Endothelial cell of umbilical vein (primary cell): Measurements from ENCODE around the gene BIN1. TPM values are rescaled to one million over a fixed set of nuclear protein-coding genes. Genes with fewer than 3 reads are reported as not detected.

Experiments
- BruUV-seq: library from RNA; stranded (reverse); fragments of 400-500 nt; replicated peaks from 2 replicates; lab custom pipeline; 2021; lab: Mats Ljungman, UMichigan
- CTCF ChIA-PET: fragments of 300-600, 350-600 bp; sonication (Branson Sonifier 250); formaldehyde crosslinking; loops from one replicate; lab custom pipeline; 2021; ENCODE audit warnings: antibody characterized with exemption, inconsistent platforms; lab: Charles Lee
- POLR2A ChIA-PET: fragments of 300-600, 350-600 bp; sonication (Branson Sonifier 250); formaldehyde crosslinking; loops from one replicate; lab custom pipeline; 2021; ENCODE audit warnings: antibody characterized with exemption, inconsistent platforms; lab: Charles Lee
- DNase-seq: peaks from one replicate; pipeline ENCODE4 v3.0.0-alpha.2; 2011; ENCODE audit warnings: low read depth, low spot score
- FAIRE-seq: peaks from 2 replicates; lab custom pipeline; 2011; peaks lifted over from hg19 to GRCh38; lab: Jason Lieb, UNC
- H2AFZ ChIP-seq: 2 replicates; pipeline ENCODE4 v1.6.0; 2012; ENCODE audit warnings: low read depth, low read length, control low read depth, inconsistent platforms
- H3K27ac ChIP-seq: 2 replicates; pipeline ENCODE4 v1.5.1; 2011; ENCODE audit warnings: low read depth, mild to moderate bottlenecking, control low read depth, low read length, moderate library complexity; ENCODE audit not compliant: insufficient read depth
- H3K27me3 ChIP-seq, 2 experiments: 2 replicates each; pipeline versions ENCODE4 v1.6.0 to v1.6.1; 2011; ENCODE audit warnings: low read length in 2 of 2, mixed read lengths in 1 of 2; ENCODE audit not compliant: control insufficient read depth in 2 of 2, insufficient read depth in 2 of 2
- H3K36me3 ChIP-seq, 2 experiments: 2 replicates in 1 of 2; 3 replicates in 1 of 2; pipeline ENCODE4 v1.5.1; 2011; ENCODE audit warnings: low read length in 2 of 2, mild to moderate bottlenecking in 1 of 2, moderate library complexity in 1 of 2; ENCODE audit not compliant: control insufficient read depth in 2 of 2, insufficient read depth in 2 of 2; ENCODE audit errors: extremely low read depth in 1 of 2
- H3K4me1 ChIP-seq: 3 replicates; pipeline ENCODE4 v1.5.1; 2011; ENCODE audit warnings: mild to moderate bottlenecking, low read length; ENCODE audit not compliant: control insufficient read depth, insufficient read depth; ENCODE audit errors: extremely low read depth
- H3K4me2 ChIP-seq: 2 replicates; pipeline ENCODE4 v1.6.1; 2011; ENCODE audit warnings: low read length, control low read depth, mixed read lengths; ENCODE audit not compliant: insufficient read depth
- H3K4me3 ChIP-seq, 3 experiments: fragments of 200-600 bp in 1 of 3; sonication (generic), shearing (Covaris generic) in 1 of 3; replicated peaks in 1 of 3; 2 replicates each; pipeline ENCODE4 v1.5.1; 2011 to 2016; ENCODE audit warnings: control low read depth in 3 of 3, low read length in 3 of 3, mild to moderate bottlenecking in 2 of 3, inconsistent platforms in 1 of 3, low read depth in 1 of 3, moderate library complexity in 1 of 3; ENCODE audit not compliant: insufficient read depth in 1 of 3
- H3K79me2 ChIP-seq: 2 replicates; pipeline ENCODE4 v1.6.0; 2012; ENCODE audit warnings: low read length, inconsistent platforms; ENCODE audit not compliant: control insufficient read depth, insufficient read depth
- H3K9ac ChIP-seq: replicated peaks from 2 replicates; pipeline ENCODE3; 2011; ENCODE audit warnings: low read length, control low read depth; ENCODE audit not compliant: insufficient read depth; ENCODE audit errors: extremely low read depth
- H3K9me1 ChIP-seq: replicated peaks from 3 replicates; pipeline ENCODE4 v1.6.0; 2011; ENCODE audit warnings: mild to moderate bottlenecking, low read length; ENCODE audit not compliant: control insufficient read depth, insufficient read depth; ENCODE audit errors: extremely low read depth
- H3K9me3 ChIP-seq: replicated peaks from 2 replicates; pipeline ENCODE4 v1.5.1; 2012; ENCODE audit warnings: low read length, inconsistent platforms; ENCODE audit not compliant: control insufficient read depth, insufficient read depth
- H4K20me1 ChIP-seq: replicated peaks from 2 replicates; pipeline ENCODE3; 2011; ENCODE audit warnings: mild to moderate bottlenecking, low read length; ENCODE audit not compliant: control insufficient read depth, insufficient read depth; ENCODE audit errors: extremely low read depth
- EZH2 ChIP-seq: IDR thresholded peaks from 2 replicates; pipeline ENCODE4 v1.6.1; 2012; ENCODE audit warnings: borderline replicate concordance, low read depth, mild to moderate bottlenecking, moderate library complexity, low read length, inconsistent platforms; ENCODE audit not compliant: severe bottlenecking
- FOS ChIP-seq: IDR thresholded peaks from 2 replicates; pipeline ENCODE4 v1.6.1; 2011; ENCODE audit warnings: mild to moderate bottlenecking, low read length, moderate library complexity, borderline replicate concordance; ENCODE audit not compliant: insufficient read depth
- GATA2 ChIP-seq: IDR thresholded peaks from 2 replicates; pipeline ENCODE4 v1.7.0; 2011; ENCODE audit warnings: low read depth, mild to moderate bottlenecking, moderate library complexity, mixed read lengths, low read length; ENCODE audit not compliant: insufficient read length, insufficient read depth
- JUN ChIP-seq: IDR thresholded peaks from 2 replicates; pipeline ENCODE4 v1.6.1; 2011; ENCODE audit warnings: borderline replicate concordance, low read depth; ENCODE audit not compliant: insufficient read length, insufficient read depth
- MYC ChIP-seq: IDR thresholded peaks from one replicate; pipeline ENCODE4 v1.6.1; 2011; ENCODE audit warnings: mild to moderate bottlenecking, low read depth, low read length
- POLR2A ChIP-seq: IDR thresholded peaks from 2 replicates; pipeline ENCODE4 v1.6.1; 2012; ENCODE audit warnings: low read depth, mild to moderate bottlenecking, control low read depth, low read length
- POLR2AphosphoS5 ChIP-seq: IDR thresholded peaks from 2 replicates; pipeline ENCODE4 v1.6.1; 2012; ENCODE audit warnings: low read depth, mild to moderate bottlenecking, control low read depth, low read length, moderate library complexity; ENCODE audit not compliant: insufficient read depth
- dilution Hi-C: fragments of 300-500 bp; cut with MboI; formaldehyde crosslinking; loops from one replicate; pipeline ENCODE4 v1.15.0; 2019; ENCODE audit warnings: low sequenced_read_pairs; ENCODE audit not compliant: extremely low pct_ligation_motif_present
- intact Hi-C: fragments of 100-400 bp; cut with micrococcal nuclease; formaldehyde crosslinking; loops from one replicate; pipeline ENCODE4 v1.10.0; 2022
- polyA plus RNA-seq, 4 experiments: library from polyadenylated mRNA; depleted of rRNA in 3 of 4; stranded (reverse) in 3 of 4; unstranded in 1 of 4; fragments of >200 nt; gene quantifications; 2 replicates each; pipeline versions ENCODE4 v1.2.1 to v1.2.3, GENCODE V29; 2011 to 2012; ENCODE audit warnings: missing spikeins in 1 of 4
- total RNA-seq: library from RNA; stranded (reverse); gene quantifications from 2 replicates; pipeline ENCODE4 v1.2.3, GENCODE V29; 2021
- TF ChIP-seq, protein P1 (sequence below): IDR thresholded peaks from 2 replicates; pipeline ENCODE4 v1.6.1; 2011; ENCODE audit not compliant: insufficient read depth, insufficient read length
- TF ChIP-seq, protein P2 (sequence below), 2 donors: IDR thresholded peaks; 1 replicate in 1 of 2; 2 replicates in 1 of 2; pipeline ENCODE4 v1.5.1; 2011; ENCODE audit warnings: low read length in 2 of 2, mild to moderate bottlenecking in 2 of 2, moderate library complexity in 2 of 2, control low read depth in 1 of 2, inconsistent platforms in 1 of 2, low read depth in 1 of 2; ENCODE audit not compliant: insufficient read depth in 1 of 2; ENCODE audit errors: extremely low read depth in 1 of 2

The BIN1 gene
- total and polyA plus RNA-seq, 2 donors (not counting 3 experiments of a cell fraction or from before 2014, with no cell fraction given) = 26.3 to 36.9 TPM

DNA sequence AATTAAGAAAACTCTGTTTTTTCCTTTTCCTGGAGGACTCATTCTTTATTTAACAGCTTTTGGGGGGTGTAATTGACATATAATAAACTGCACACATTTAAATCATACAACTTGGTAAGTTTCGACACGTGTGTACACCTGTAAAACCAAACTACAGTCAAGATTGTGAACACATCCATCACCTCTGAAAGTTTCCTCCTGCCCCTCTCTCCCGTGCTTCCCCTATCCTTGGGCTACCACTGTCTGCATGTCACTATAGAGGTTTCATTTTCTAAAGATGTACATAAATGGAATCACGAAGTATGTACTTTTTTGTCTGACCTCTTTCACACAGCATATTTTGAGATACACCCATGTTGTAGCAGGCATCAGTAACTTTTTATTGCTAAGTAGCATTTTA lies 100.0 kb downstream of the BIN1 start:
- Histone ChIP-seq H3K4me1 (no peaks in the 10 kb centered on the region), H3K9ac (no peak overlapping the region), H3K27me3 (peaks cover 4% of the 10 kb centered on the region in 2 experiments), H3K79me2 (no peaks in the 10 kb centered on the region), H3K4me2 (no peak overlapping the region), H3K36me3 (no peaks in the 10 kb centered on the region), H2AFZ (no peak overlapping the region), H3K27ac (no peak overlapping the region), H3K9me3 (no peaks in the 10 kb centered on the region), H3K4me3 (no peak overlapping the region), H4K20me1 (no peaks in the 10 kb centered on the region), H3K9me1 (no peaks in the 10 kb centered on the region)
- DNase-seq (no peak), FAIRE-seq (no peak)
- ChIA-PET CTCF (no interaction called here), POLR2A (no interaction called here)
- TF ChIP-seq FOS (no peak), JUN (no peak), GATA2 (no peak), MYC (no peak), EZH2 (no peak), POLR2A (no peak), POLR2AphosphoS5 (no peak)
- TF ChIP-seq, protein P1, sequence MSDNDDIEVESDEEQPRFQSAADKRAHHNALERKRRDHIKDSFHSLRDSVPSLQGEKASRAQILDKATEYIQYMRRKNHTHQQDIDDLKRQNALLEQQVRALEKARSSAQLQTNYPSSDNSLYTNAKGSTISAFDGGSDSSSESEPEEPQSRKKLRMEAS = no peak
- TF ChIP-seq, protein P2, sequence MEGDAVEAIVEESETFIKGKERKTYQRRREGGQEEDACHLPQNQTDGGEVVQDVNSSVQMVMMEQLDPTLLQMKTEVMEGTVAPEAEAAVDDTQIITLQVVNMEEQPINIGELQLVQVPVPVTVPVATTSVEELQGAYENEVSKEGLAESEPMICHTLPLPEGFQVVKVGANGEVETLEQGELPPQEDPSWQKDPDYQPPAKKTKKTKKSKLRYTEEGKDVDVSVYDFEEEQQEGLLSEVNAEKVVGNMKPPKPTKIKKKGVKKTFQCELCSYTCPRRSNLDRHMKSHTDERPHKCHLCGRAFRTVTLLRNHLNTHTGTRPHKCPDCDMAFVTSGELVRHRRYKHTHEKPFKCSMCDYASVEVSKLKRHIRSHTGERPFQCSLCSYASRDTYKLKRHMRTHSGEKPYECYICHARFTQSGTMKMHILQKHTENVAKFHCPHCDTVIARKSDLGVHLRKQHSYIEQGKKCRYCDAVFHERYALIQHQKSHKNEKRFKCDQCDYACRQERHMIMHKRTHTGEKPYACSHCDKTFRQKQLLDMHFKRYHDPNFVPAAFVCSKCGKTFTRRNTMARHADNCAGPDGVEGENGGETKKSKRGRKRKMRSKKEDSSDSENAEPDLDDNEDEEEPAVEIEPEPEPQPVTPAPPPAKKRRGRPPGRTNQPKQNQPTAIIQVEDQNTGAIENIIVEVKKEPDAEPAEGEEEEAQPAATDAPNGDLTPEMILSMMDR (IDR thresholded peaks at IDR 0.05; ENCODE audit: extremely low read depth in 1 of 2, insufficient read depth in 1 of 2, low read depth in 1 of 2, low read length in 2 of 2) = no peak
- dilution Hi-C loops (no loop called here), intact Hi-C loops (no loop called here)
- no TSS peak for BruUV-seq
